Measurements from ENCODE around the gene CTNNB1.
A peak's percentile ranks its signal among the peaks of the same experiment; 100 is the strongest.

The CTNNB1 gene

DNA sequence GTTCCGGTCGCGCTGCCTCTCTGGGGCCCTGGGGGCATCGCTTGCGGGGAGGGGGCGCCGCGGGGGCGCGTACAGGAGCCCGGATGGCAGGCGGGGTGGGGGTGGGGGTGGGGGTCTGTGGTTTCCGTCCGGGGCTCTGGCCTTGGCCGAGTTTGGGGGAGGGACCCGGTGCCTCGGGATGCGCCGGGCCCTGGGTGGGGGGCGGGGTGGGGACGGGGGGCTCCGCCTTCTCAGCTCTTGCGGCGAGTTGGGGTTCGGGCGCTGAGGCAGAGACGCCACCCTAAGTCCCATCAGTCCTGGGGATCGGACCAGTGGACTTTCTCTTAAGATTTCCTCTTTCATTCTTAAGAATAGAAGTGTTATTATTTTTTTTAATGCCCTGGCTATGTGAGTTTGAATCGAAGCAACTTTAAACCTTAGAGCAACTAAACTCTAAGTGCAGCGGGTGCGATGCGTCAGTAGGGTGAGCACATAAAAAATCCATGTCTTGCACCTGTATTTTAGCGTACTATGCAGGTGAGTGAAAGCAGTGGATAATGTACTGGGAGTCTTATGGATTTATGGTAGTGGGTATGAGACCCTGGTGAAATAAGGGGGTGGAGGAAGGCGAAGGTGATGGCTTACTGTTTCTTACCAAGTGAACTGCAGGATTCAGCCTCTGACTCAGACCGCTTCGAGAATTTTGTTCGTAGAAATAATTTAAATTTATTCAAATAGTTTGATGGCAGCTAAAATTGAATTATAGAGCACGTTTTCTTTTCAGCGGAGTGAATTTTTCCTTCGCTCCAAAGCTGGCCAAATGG lies 762 bp downstream of the CTNNB1 start:
- peak in 1 of 2 experiments; percentile 4 for DNase-seq (ENCODE audit: low read depth in 1 of 2, low spot score in 1 of 2)
- TF ChIP-seq, protein P1, sequence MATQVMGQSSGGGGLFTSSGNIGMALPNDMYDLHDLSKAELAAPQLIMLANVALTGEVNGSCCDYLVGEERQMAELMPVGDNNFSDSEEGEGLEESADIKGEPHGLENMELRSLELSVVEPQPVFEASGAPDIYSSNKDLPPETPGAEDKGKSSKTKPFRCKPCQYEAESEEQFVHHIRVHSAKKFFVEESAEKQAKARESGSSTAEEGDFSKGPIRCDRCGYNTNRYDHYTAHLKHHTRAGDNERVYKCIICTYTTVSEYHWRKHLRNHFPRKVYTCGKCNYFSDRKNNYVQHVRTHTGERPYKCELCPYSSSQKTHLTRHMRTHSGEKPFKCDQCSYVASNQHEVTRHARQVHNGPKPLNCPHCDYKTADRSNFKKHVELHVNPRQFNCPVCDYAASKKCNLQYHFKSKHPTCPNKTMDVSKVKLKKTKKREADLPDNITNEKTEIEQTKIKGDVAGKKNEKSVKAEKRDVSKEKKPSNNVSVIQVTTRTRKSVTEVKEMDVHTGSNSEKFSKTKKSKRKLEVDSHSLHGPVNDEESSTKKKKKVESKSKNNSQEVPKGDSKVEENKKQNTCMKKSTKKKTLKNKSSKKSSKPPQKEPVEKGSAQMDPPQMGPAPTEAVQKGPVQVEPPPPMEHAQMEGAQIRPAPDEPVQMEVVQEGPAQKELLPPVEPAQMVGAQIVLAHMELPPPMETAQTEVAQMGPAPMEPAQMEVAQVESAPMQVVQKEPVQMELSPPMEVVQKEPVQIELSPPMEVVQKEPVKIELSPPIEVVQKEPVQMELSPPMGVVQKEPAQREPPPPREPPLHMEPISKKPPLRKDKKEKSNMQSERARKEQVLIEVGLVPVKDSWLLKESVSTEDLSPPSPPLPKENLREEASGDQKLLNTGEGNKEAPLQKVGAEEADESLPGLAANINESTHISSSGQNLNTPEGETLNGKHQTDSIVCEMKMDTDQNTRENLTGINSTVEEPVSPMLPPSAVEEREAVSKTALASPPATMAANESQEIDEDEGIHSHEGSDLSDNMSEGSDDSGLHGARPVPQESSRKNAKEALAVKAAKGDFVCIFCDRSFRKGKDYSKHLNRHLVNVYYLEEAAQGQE (IDR thresholded peaks at IDR 0.05; ENCODE audit: insufficient replicate concordance, low read depth) = no peak
- TF ChIP-seq SPI1 (IDR thresholded peaks at IDR 0.05; ENCODE audit: borderline replicate concordance, low read depth) (no peak), GABPA (IDR thresholded peaks at IDR 0.05; ENCODE audit: low read depth) (no peak), POLR2AphosphoS5 (IDR thresholded peaks at IDR 0.05; ENCODE audit: low read depth) (no peak)
- TF ChIP-seq, protein P2, sequence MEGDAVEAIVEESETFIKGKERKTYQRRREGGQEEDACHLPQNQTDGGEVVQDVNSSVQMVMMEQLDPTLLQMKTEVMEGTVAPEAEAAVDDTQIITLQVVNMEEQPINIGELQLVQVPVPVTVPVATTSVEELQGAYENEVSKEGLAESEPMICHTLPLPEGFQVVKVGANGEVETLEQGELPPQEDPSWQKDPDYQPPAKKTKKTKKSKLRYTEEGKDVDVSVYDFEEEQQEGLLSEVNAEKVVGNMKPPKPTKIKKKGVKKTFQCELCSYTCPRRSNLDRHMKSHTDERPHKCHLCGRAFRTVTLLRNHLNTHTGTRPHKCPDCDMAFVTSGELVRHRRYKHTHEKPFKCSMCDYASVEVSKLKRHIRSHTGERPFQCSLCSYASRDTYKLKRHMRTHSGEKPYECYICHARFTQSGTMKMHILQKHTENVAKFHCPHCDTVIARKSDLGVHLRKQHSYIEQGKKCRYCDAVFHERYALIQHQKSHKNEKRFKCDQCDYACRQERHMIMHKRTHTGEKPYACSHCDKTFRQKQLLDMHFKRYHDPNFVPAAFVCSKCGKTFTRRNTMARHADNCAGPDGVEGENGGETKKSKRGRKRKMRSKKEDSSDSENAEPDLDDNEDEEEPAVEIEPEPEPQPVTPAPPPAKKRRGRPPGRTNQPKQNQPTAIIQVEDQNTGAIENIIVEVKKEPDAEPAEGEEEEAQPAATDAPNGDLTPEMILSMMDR (IDR thresholded peaks at IDR 0.05; ENCODE audit: insufficient read depth, low read length) = no peak

DNA sequence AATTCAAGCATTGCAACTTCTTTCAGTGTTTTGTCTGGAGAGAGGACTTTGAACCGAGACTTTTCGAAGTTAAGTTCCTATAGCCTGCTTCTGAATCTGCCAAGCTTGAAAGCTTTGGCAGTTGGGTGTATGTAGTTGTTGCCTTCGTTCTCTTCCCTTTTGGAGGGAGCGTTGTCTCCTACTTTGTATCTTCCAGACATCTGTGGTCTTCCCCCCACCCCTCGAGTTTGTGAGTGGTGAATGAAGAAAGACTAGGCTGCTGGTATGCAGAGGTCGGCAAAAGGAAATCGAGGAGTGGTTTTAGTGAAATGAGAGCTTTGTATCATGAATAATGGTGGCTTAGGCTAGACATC lies 1.3 kb downstream of the CTNNB1 start:
- Histone ChIP-seq H3K4me3 (replicated peaks; ENCODE audit: insufficient read depth, low read length) (peak overlapping the region; percentile 77), H3K27ac (replicated peaks) (peak overlapping the region; percentile 62), H3K27me3 (ENCODE audit: insufficient read depth, poor library complexity, severe bottlenecking) (no peaks in the 10 kb centered on the region)
- peak in 1 of 2 experiments; percentile 90 for DNase-seq (ENCODE audit: low read depth in 1 of 2, low spot score in 1 of 2)
- TF ChIP-seq SPI1 (IDR thresholded peaks at IDR 0.05; ENCODE audit: borderline replicate concordance, low read depth) (peak; percentile 33; the same call in 1 of the 2 replicates), GABPA (IDR thresholded peaks at IDR 0.05; ENCODE audit: low read depth) (no peak)
- TF ChIP-seq, protein P1 (IDR thresholded peaks at IDR 0.05; ENCODE audit: insufficient replicate concordance, low read depth) = no peak

More for the DNA sequence above, 762 bp downstream of the CTNNB1 start:
- Histone ChIP-seq H3K4me3 (replicated peaks; ENCODE audit: insufficient read depth, low read length) (peak overlapping the region; percentile 77), H3K27me3 (ENCODE audit: insufficient read depth, poor library complexity, severe bottlenecking) (no peaks in the 10 kb centered on the region), H3K27ac (replicated peaks) (peak overlapping the region; percentile 62)

DNA sequence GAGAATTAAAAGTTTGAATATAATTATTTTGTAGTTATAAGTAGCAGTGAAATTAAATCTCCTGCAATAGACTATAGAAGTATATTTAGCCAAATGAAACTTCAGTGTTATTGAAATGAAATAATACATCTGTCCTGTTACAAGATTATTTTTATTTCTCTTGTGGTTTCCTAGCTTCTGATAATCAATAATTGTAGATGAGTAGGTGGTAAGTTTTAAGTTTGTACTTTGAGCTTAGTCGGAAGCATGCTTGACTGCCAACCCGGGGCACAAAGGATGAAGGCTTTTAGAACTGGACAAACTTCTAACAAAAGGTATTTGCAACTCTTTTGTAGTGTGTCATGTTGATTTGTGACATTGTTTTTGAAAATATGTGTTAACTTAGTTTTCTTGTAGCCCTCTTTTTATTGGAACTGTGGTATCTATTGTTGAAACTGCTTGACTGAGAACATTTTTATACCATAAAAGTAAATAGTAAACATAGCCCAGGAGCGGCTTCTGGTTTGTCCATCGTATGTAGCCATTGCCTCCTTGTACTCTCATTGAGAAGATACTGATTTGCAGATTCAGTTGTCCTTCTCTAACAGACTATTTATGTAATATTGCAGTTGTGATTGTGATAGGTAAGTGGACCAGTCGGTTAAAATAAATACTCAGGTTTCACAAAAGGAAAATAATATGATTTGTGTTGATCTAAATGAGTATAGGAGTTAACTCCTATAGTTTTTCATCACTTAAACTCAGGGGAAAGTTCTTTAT lies 2.9 kb downstream of the CTNNB1 start:
- TF ChIP-seq POLR2AphosphoS5 (IDR thresholded peaks at IDR 0.05; ENCODE audit: low read depth) = no peak
- TF ChIP-seq, protein P1 (IDR thresholded peaks at IDR 0.05; ENCODE audit: insufficient replicate concordance, low read depth) = no peak
- no peak for TF ChIP-seq GABPA (IDR thresholded peaks at IDR 0.05; ENCODE audit: low read depth)
- TF ChIP-seq, protein P2 (IDR thresholded peaks at IDR 0.05; ENCODE audit: insufficient read depth, low read length) = no peak
- no peak for TF ChIP-seq SPI1 (IDR thresholded peaks at IDR 0.05; ENCODE audit: borderline replicate concordance, low read depth)
- DNase-seq (ENCODE audit: low read depth in 1 of 2, low spot score in 1 of 2) = no peak
- H3K4me3 ChIP-seq (replicated peaks; ENCODE audit: insufficient read depth, low read length) = no peak overlapping the region
- H3K27ac ChIP-seq (replicated peaks) = no peak overlapping the region
- H3K27me3 ChIP-seq (ENCODE audit: insufficient read depth, poor library complexity, severe bottlenecking) = no peaks in the 10 kb centered on the region
